B cell (primary cell): ENCODE results near the gene VAMP8. TPM values are rescaled to one million over a fixed set of nuclear protein-coding genes. Genes with fewer than 3 reads are reported as not detected.
"Not testable (repeated sequence)": the region's sequence is repeated elsewhere in the genome, so short reads cannot be mapped to it uniquely, and the experiment has no call there.

Experiments
- ATAC-seq: fragments of 200-7000 bp; cut with Tn5 transposase; one replicate; pipeline ENCODE4 v1.10.0; 2021; ENCODE audit warnings: low read depth, mild to moderate bottlenecking, moderate number of reproducible peaks, moderate library complexity
- CTCF ChIA-PET: fragments of 350-600 bp; sonication (Branson Sonifier 250); formaldehyde crosslinking; loops from one replicate; lab custom pipeline; 2021; ENCODE audit warnings: antibody characterized with exemption, inconsistent platforms; lab: Charles Lee
- POLR2A ChIA-PET: fragments of 350-600 bp; sonication (Branson Sonifier 250); formaldehyde crosslinking; loops from one replicate; lab custom pipeline; 2021; ENCODE audit warnings: antibody characterized with exemption; lab: Charles Lee
- DNase-seq: peaks from one replicate; pipeline ENCODE4 v3.0.0; 2013
- H2AFZ ChIP-seq: 2 replicates; pipeline ENCODE4 v1.6.1; 2012; ENCODE audit warnings: mild to moderate bottlenecking, low read depth, low read length; ENCODE audit not compliant: insufficient read depth, poor library complexity, severe bottlenecking
- H3K27ac ChIP-seq, 2 donors: 1 replicate in 1 of 2; 2 replicates in 1 of 2; pipeline ENCODE4 v1.5.1; 2012 to 2013; ENCODE audit warnings: low read length in 2 of 2, mild to moderate bottlenecking in 2 of 2, moderate library complexity in 1 of 2
- H3K27me3 ChIP-seq, 4 experiments: fragments of 200-600 bp in 1 of 4; sonication (generic) in 1 of 4; replicated peaks in 1 of 4; 1 replicate in 2 of 4; 2 replicates in 2 of 4; pipeline versions ENCODE4 v1.6.1 to v1.7.0; 2013 to 2016; ENCODE audit warnings: low read length in 3 of 4, mild to moderate bottlenecking in 2 of 4, mixed read lengths in 1 of 4, moderate library complexity in 1 of 4; ENCODE audit not compliant: insufficient read depth in 4 of 4, control insufficient read depth in 3 of 4; ENCODE audit errors: control extremely low read depth in 1 of 4
- H3K36me3 ChIP-seq, 2 experiments: replicated peaks in 1 of 2; 1 replicate in 1 of 2; 2 replicates in 1 of 2; pipeline versions ENCODE4 v1.6.1 to v1.7.1; 2013; ENCODE audit warnings: low read length in 1 of 2; ENCODE audit not compliant: insufficient read depth in 2 of 2, control insufficient read depth in 1 of 2; ENCODE audit errors: control extremely low read depth in 1 of 2, extremely low read depth in 1 of 2
- H3K4me1 ChIP-seq, 2 donors: fragments of 200-600 bp in 1 of 2; sonication (generic) in 1 of 2; 1 replicate in 1 of 2; 2 replicates in 1 of 2; pipeline versions ENCODE4 v1.5.1 to v1.6.1; 2013 to 2017; ENCODE audit warnings: low read length in 2 of 2; ENCODE audit not compliant: control insufficient read depth in 2 of 2, insufficient read depth in 2 of 2
- H3K4me2 ChIP-seq: replicated peaks from 2 replicates; pipeline ENCODE3; 2012; ENCODE audit warnings: mild to moderate bottlenecking, low read depth, low read length; ENCODE audit not compliant: poor library complexity, severe bottlenecking
- H3K4me3 ChIP-seq, 5 experiments: fragments of 200-600 bp in 1 of 5; sonication (generic) in 1 of 5; 1 replicate in 3 of 5; 2 replicates in 2 of 5; pipeline versions ENCODE4 v1.5.1 to v1.7.0; 2011 to 2016; ENCODE audit warnings: low read length in 4 of 5, mild to moderate bottlenecking in 4 of 5, low read depth in 2 of 5, control low read depth in 1 of 5, moderate library complexity in 1 of 5; ENCODE audit not compliant: insufficient read depth in 1 of 5; ENCODE audit errors: control extremely low read depth in 1 of 5, extremely low read depth in 1 of 5
- H3K79me2 ChIP-seq: fragments of 200-600 bp; sonication (generic); one replicate; pipeline ENCODE4 v1.6.0; 2016; ENCODE audit warnings: low read length; ENCODE audit not compliant: control insufficient read depth, insufficient read depth
- H3K9ac ChIP-seq: fragments of 200-600 bp; sonication (generic); 2 replicates; pipeline ENCODE4 v1.6.1; 2017; ENCODE audit warnings: mild to moderate bottlenecking, low read length, moderate library complexity
- H3K9me3 ChIP-seq, 3 donors: one replicate each; pipeline versions ENCODE4 v1.6.1 to v1.7.1; 2013; ENCODE audit warnings: low read length in 2 of 3; ENCODE audit not compliant: control insufficient read depth in 2 of 3, insufficient read depth in 1 of 3; ENCODE audit errors: control extremely low read depth in 1 of 3
- H4K20me1 ChIP-seq: 2 replicates; pipeline ENCODE4 v1.6.0; 2012; ENCODE audit warnings: mild to moderate bottlenecking, low read length; ENCODE audit not compliant: insufficient read depth, control insufficient read depth, poor library complexity, severe bottlenecking
- H3K27ac Mint-ChIP-seq: one replicate; pipeline ENCODE4 v1.8.0; 2021; ENCODE audit warnings: mixed read lengths
- H3K27me3 Mint-ChIP-seq: one replicate; pipeline ENCODE4 v1.8.0; 2021; ENCODE audit warnings: mixed read lengths
- H3K4me1 Mint-ChIP-seq: one replicate; pipeline ENCODE4 v1.8.0; 2021; ENCODE audit warnings: mixed read lengths
- H3K4me3 Mint-ChIP-seq: one replicate; pipeline ENCODE4 v1.8.0; 2021; ENCODE audit warnings: mixed read lengths
- H3K9me3 Mint-ChIP-seq: one replicate; pipeline ENCODE4 v1.8.0; 2022; ENCODE audit warnings: mixed read lengths; ENCODE audit not compliant: insufficient read depth
- CTCF ChIP-seq: fragments of 200-600 bp; IDR thresholded peaks from one replicate; pipeline ENCODE4 v1.8.0; 2022; ENCODE audit warnings: antibody characterized with exemption, mild to moderate bottlenecking
- EZH2 ChIP-seq: IDR thresholded peaks from 2 replicates; pipeline ENCODE4 v1.6.1; 2012; ENCODE audit warnings: borderline replicate concordance, low read depth, mild to moderate bottlenecking, moderate library complexity, low read length; ENCODE audit not compliant: insufficient read depth, poor library complexity, severe bottlenecking
- WGBS: methylation state at CpG from one replicate; pipeline ENCODE4 v1.1.5; 2013; ENCODE audit warnings: missing lambda C conversion rate; ENCODE audit not compliant: insufficient coverage; 5-methylcytosine and 5-hydroxymethylcytosine counted together
- intact Hi-C: fragments of 100-400 bp; cut with micrococcal nuclease; formaldehyde crosslinking; loops from one replicate; pipeline ENCODE4 v1.10.0; 2022
- polyA plus RNA-seq: library from polyadenylated mRNA; depleted of rRNA; stranded (reverse); fragments of >200 nt; gene quantifications from 2 replicates; pipeline ENCODE4 v1.2.3, GENCODE V29; 2012
- total RNA-seq, 2 donors: library from RNA; stranded (reverse); fragments of 120-200 nt in 1 of 2; gene quantifications; 1 replicate in 1 of 2; 2 replicates in 1 of 2; pipeline versions ENCODE4 v1.2.3 to v1.2.4, GENCODE V29; 2013 to 2022

VAMP8 gene
- total and polyA plus RNA-seq, 2 donors (not counting 1 experiment from before 2014, with no cell fraction given) = 68.7 to 73.8 TPM

DNA sequence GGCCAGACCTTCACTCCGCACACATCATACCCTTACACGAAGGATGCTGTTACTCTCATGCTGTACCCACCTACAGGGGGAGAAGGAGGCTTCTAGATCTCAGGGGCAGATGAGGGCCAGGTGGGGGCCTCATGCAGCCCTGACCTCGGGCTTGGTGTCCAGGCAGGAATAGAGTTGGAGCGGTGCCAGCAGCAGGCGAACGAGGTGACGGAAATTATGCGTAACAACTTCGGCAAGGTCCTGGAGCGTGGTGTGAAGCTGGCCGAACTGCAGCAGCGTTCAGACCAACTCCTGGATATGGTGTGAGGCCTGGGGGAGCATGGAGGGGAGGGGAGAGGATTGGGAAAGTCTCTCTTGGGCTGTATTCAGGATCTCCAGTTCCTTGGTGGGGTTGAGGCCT lies 14.2 kb downstream of the VAMP8 start:
- no peak for ATAC-seq
- Mint-ChIP-seq H3K4me3 (peak overlapping the region; percentile 12), H3K4me1 (peaks cover 39% of the 10 kb centered on the region), H3K27me3 (no peaks in the 10 kb centered on the region), H3K9me3 (no peaks in the 10 kb centered on the region), H3K27ac (no peak overlapping the region)
- Histone ChIP-seq H3K4me2 (no peak overlapping the region), H3K4me1 (peaks cover 21 to 29% of the 10 kb centered on the region in 2 donors), H2AFZ (no peak overlapping the region), H4K20me1 (peaks cover 4% of the 10 kb centered on the region), H3K9ac (no peak overlapping the region), H3K36me3 (peaks cover 0 to 2% of the 10 kb centered on the region in 2 experiments), H3K79me2 (peaks cover 35% of the 10 kb centered on the region), H3K4me3 (no peak overlapping the region), H3K9me3 (no peaks in the 10 kb centered on the region), H3K27ac (no peak overlapping the region), H3K27me3 (no peaks in the 10 kb centered on the region)
- 95% methylated on average over 12 of the region's 12 CpGs for WGBS
- TF ChIP-seq CTCF (no peak), EZH2 (no peak)
- intact Hi-C loops = no loop called here
- no peak for DNase-seq
- CTCF ChIA-PET = interaction anchor here (1.0 to 1.8 kb wide), 3 partner anchors 8 to 37 kb away, joined by 3 to 6 read pairs (median 4); partner anchors contain the start of gene TMEM150A
- POLR2A ChIA-PET = no interaction called here

DNA sequence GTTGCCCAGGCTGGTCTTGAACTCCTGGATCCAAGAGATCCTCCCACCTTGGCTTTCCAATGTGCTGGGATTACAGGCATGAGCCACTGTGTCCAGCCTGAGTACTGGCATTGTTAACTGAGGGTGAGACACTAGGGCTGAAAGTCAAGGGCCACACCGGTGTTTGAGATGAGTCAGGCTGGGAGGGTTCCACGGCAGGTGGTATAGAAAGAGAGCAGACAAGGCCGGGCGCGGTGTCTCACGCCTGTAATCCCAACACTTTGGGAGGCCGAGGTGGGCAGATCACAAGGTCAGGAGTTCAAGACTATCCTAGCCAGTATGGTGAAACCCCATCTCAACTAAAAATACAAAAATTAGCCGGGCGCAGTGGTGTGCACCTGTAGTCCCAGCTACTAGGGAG lies 14.9 kb downstream of the VAMP8 start:
- H3K27me3 ChIP-seq, intact Hi-C loops, H3K4me2 ChIP-seq, H3K9me3 ChIP-seq, H2AFZ ChIP-seq, H3K36me3 ChIP-seq, H3K9ac ChIP-seq, H3K27ac Mint-ChIP-seq, H3K4me3 ChIP-seq, DNase-seq, H3K27me3 Mint-ChIP-seq, ATAC-seq, POLR2A ChIA-PET, H3K27ac ChIP-seq, H3K9me3 Mint-ChIP-seq: not testable (repeated sequence)
- H3K79me2 ChIP-seq = peaks cover 42% of the 10 kb centered on the region
- peaks cover 24 to 35% of the 10 kb centered on the region in 2 donors for H3K4me1 ChIP-seq
- H4K20me1 ChIP-seq = peaks cover 11% of the 10 kb centered on the region
- peaks cover 42% of the 10 kb centered on the region for H3K4me1 Mint-ChIP-seq
- WGBS = 97% methylated on average over 5 of the region's 9 CpGs
- H3K4me3 Mint-ChIP-seq = peak overlapping the region; percentile 45
- CTCF ChIA-PET = interaction anchor here (1.8 kb wide), 1 partner anchor 10 kb away, joined by 4 read pairs; the partner anchor contains the start of gene TMEM150A
